Hepatocyte (in vitro differentiated cells): ENCODE data around the gene CCDC188.

ENCODE experiments used
- CTCF ChIP-seq: fragments of 200-600 bp; sonication (generic); IDR thresholded peaks from 2 replicates; pipeline ENCODE4 v1.5.1; 2016; ENCODE audit warnings: antibody characterized with exemption, mild to moderate bottlenecking; ENCODE audit not compliant: poor library complexity
- EZH2 ChIP-seq: fragments of 200-600 bp; sonication (generic); IDR thresholded peaks from 2 replicates; pipeline ENCODE4 v1.6.1; 2016; ENCODE audit warnings: antibody characterized with exemption, mild to moderate bottlenecking, borderline replicate concordance

GRCh38 chr22:20107951-20108756, 42.7 kb downstream of the CCDC188 start:
- no peak for TF ChIP-seq CTCF
- TF ChIP-seq EZH2: no peak
